Fibroblast of skin of left quadriceps (primary cell): Measurements from ENCODE around the gene NNMT.

ENCODE experiments used
- DNase-seq, 2 experiments: peaks; one replicate each; pipeline ENCODE4 v3.0.0-alpha.2; 2013; ENCODE audit warnings: low read depth in 2 of 2

The NNMT gene

GRCh38 chr11:114284914-114285313 lies 11.3 kb upstream of the NNMT start:
- DNase-seq = no peak

- DNase-seq = peak; percentile 72 to 81
Measured at GRCh38 chr11:114285599-114285998, 10.6 kb upstream of the NNMT start.

- DNase-seq = no peak
Measured at GRCh38 chr11:114286229-114286628, 10.0 kb upstream of the NNMT start.

GRCh38 chr11:114287154-114287553 lies 9.0 kb upstream of the NNMT start:
- no peak for DNase-seq

- no peak for DNase-seq
Measured at GRCh38 chr11:114288136-114288535, 8.1 kb upstream of the NNMT start.

- no peak for DNase-seq
Measured at GRCh38 chr11:114289779-114290178, 6.4 kb upstream of the NNMT start.

GRCh38 chr11:114290503-114291235 lies 5.5 kb upstream of the NNMT start:
- no peak for DNase-seq

- DNase-seq = no peak
Measured at GRCh38 chr11:114291381-114291780, 4.8 kb upstream of the NNMT start.

- DNase-seq = peak; percentile 78 to 79
Measured at GRCh38 chr11:114291842-114292680, 4.1 kb upstream of the NNMT start.

- DNase-seq = no peak
Measured at GRCh38 chr11:114293201-114293711, 2.9 kb upstream of the NNMT start.

GRCh38 chr11:114296605-114297372 lies 590 bp downstream of the NNMT start:
- no peak for DNase-seq

- DNase-seq = no peak
Measured at GRCh38 chr11:114297806-114298709, 1.9 kb downstream of the NNMT start.

GRCh38 chr11:114298710-114299109 lies 2.5 kb downstream of the NNMT start:
- DNase-seq = no peak

GRCh38 chr11:114301088-114301487 lies 4.9 kb downstream of the NNMT start:
- no peak for DNase-seq

GRCh38 chr11:114301927-114302326 lies 5.7 kb downstream of the NNMT start:
- DNase-seq = no peak

- DNase-seq = no peak
Measured at GRCh38 chr11:114302663-114303062, 6.5 kb downstream of the NNMT start.

- DNase-seq = no peak
Measured at GRCh38 chr11:114304065-114304464, 7.9 kb downstream of the NNMT start.

GRCh38 chr11:114304969-114305368 lies 8.8 kb downstream of the NNMT start:
- no peak for DNase-seq

GRCh38 chr11:114307524-114308203 lies 11.5 kb downstream of the NNMT start:
- DNase-seq = peak; percentile 77 to 79

GRCh38 chr11:114308689-114309089 lies 12.5 kb downstream of the NNMT start:
- no peak for DNase-seq
